Measurements from ENCODE around the gene PPP2R3B.
"Not testable (repeated sequence)": the region's sequence is repeated elsewhere in the genome, so short reads cannot be mapped to it uniquely, and the experiment has no call there.

PPP2R3B gene

DNA sequence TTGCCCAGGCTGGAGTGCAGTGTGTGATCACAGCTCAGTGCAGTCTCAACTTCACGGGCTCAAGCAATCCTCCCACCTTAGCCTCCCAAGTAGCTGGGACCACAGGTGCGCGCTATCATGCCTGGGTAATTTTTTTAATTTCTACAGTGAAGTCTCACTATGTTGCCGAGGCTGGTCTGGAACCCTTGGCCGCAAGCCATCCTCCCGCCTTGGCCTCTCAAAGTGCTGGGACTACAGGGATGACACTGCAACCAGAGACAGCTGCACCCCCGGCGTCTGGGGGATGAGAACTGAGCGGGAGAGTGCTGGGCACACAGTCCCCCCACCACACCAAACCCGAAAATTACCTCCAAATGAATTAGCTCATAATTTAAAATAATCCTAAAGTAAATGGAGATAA lies 35.0 kb downstream of the PPP2R3B start:
- no peak for DNase-seq

DNA sequence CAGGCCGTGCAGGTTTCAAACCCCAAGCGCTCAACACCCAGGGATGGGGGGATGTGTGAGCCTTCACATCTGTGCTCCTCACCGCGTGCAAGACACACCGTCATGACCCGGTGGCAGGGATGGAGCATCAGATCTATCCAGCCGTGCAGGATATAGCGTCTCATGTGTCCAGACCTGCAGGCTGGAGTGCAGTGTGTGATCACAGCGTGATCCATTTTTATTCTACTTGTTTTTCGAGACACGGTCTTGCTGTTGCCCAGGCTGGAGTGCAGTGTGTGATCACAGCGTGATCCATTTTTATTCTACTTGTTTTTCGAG lies 35.4 kb downstream of the PPP2R3B start:
- DNase-seq, result not testable (repeated sequence)

DNA sequence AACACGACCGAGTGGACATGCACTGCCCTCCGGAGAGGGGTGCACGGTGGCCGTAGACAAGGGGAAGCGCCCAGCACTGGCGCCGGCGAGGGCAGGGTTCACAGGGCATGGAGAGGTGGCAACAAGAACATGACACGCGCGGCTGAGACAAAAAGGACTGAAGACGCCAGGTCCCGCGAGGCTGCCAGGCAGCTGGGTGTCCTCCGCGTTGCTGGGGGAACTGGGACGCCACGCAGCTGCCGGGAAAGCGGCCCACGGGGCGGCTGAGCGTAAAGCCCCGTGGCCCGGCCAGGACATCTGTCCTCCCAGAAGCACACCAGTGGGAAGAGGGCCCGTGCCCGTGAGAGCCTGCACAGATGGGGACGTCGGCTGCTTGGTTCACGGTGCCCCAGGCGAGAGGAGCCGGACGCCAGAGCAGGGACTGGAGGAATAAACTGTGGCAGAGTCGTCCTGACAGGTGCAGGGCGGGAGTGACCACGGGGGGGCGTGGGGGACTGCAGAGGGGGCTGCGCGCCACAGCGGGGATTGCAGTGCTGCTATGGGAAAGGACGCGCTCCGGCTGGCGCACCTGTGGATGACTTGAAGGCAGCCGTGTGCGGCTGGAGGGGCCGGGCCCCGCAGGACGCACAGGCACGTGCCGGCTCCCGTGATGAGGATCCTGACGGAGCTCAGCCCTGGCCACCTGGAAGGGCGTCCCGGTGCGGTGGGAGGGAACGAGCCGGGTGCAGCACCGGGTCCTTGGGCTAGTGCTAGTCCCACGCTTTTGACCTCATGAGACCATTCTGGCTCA lies 36.0 kb downstream of the PPP2R3B start:
- no peak for DNase-seq

DNA sequence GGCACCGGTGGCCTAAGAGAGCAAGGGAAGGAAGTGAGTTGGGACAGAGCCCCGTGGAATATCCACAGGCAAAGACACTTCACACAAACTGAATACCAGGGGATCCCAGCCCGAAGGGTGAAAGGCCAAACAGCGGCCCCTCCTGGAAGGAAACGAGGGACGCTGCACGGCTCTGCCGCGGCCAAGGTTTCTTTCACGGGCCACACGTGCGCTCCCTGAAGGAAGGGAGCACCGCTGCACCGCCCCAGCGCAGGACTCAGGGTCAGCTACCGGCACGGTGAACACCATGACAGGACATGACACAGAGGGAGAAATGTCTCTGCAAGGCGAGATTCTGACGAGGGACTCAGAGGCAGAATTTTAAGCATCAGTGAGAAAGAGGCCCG lies 36.6 kb downstream of the PPP2R3B start:
- DNase-seq, result no peak

DNA sequence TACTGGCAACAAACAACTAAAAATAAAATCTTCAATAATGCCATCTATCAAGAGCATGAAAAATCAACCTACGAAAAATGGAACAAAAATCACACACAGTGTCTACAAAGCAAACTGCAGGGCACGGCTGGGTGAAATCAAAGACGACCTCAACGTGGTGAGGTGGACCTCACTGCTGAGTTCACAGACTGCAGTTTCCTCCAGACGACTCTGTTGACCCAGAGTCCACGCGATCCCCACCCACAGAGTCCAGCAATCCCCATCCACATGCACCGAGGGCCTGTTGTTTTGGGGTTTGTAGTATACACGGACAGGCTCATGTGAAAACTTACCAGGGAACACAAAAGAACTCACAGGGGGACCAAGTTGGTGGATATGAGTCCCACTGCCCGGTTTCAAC lies 37.0 kb downstream of the PPP2R3B start:
- DNase-seq, result no peak

DNA sequence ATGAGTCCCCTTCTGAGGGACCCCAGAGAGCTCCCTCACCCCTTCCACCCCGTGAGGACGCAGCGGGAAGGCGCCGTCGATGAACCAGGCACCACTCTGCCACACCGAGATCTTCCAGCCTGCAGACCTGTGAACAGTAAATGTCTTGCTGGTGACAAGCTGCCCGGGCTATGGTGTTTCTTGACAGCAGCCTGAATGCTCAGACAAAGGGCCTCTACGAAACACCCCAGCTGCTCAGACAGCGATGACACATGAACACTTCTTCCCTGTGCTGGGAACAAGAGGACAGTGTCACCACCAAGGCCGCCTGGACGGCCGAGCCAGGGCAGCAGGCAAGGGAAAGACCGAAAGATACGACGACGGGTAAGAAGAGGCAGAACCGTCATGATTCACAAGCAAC lies 37.5 kb downstream of the PPP2R3B start:
- no peak for DNase-seq

DNA sequence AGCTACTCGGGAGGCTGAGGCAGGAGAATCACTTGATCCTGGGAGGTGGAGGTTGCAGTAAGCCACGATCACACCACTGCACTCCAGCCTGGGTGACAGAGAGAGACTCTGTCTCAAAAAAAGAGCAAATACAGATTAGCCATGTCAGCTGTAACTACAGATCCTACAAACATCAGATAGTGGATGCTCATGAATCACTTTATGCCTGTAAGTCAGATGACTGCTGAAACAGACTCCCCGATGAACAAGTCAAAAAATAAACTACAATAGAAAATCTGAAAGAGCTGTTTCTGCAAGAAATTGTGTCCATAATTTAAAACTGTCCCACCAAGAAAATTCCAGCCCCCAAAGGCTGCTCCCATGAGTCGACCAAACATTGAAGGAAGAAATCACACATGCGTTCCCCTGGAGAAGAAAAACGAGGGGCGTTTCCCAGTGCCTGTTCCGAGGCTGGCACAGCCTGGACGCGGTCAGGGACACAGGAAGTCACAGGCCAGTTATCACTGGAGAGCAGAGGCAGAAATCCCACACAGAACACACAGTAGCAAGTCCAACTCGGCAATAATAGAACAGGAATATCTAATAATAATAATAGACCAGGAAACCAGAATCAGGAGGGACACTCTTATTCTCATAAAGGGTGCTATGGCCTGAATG lies 38.1 kb downstream of the PPP2R3B start:
- no peak for DNase-seq

DNA sequence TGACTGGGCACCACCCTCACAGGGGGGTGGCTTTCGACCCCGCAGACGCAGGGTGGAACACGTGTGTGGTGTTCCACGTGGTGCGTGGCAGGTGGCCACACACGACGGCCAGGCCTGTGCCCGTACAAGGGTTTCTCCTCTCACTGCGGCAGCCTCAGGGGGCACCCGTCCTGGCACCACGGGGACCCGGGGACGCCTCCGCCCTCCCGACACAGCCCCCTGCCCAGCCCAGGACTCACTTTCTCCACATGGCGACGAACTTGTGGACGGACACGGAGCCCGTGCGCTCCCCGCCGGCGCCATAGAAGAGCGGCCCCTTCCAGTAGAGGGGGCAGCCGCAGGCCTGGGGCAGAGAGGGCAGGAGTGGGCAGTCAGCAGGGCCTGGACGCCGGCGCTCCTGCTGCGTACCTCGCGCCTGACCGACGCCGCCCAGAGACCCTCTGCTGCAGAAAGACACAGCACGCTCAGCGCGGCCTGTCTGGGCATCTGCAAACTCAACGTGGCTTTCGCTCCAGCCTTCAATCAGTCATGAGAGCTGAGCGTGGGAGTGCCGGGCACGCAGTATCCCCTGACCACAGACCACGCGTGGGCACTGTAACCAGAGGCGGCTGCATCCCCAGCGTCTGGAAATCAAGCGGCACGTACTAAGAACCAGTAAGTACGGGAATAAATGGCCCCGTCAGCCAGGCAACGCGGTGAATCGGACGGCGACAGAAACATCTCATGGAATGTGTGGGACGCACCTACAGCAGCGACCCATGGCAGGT lies 39.2 kb downstream of the PPP2R3B start:
- no peak for DNase-seq

DNA sequence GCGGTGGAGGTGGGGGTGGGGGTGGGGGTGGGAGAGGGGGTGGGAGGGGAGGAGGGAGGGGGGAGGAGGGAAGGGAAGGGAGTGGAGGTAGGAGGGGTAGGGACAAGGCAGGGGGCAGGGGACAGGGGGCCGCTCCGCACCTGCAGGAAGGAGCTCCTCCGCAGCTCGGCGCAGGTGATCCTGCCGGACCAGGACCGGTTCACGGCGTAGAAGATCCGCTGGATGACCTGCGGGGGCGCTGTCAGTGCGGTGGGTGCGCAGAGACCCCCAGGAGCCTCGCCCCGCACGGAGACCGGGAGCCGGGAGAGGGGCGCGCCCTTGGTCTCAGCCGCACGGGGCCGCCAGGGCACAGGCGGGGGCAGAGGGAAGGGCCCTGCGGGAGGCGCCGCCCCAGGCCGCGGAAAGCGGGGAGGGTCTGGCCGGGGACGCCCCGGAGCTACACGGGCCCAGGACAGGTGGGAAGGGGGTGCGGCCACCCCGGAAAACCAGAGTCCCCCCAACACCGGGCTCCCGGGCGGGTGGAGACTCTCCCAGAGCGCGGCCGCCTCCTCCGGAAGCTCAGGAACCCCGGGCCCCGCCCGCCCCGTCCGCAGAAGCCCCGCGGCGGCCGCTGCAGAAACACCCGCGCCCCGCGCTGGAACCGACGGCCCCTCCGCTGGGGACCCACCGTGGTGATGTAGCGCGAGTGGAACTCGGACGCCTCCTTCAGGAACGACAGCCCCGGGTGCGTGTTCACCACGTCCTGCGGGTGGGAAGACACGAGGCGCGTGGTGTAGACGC lies 40.5 kb downstream of the PPP2R3B start:
- no peak for DNase-seq

DNA sequence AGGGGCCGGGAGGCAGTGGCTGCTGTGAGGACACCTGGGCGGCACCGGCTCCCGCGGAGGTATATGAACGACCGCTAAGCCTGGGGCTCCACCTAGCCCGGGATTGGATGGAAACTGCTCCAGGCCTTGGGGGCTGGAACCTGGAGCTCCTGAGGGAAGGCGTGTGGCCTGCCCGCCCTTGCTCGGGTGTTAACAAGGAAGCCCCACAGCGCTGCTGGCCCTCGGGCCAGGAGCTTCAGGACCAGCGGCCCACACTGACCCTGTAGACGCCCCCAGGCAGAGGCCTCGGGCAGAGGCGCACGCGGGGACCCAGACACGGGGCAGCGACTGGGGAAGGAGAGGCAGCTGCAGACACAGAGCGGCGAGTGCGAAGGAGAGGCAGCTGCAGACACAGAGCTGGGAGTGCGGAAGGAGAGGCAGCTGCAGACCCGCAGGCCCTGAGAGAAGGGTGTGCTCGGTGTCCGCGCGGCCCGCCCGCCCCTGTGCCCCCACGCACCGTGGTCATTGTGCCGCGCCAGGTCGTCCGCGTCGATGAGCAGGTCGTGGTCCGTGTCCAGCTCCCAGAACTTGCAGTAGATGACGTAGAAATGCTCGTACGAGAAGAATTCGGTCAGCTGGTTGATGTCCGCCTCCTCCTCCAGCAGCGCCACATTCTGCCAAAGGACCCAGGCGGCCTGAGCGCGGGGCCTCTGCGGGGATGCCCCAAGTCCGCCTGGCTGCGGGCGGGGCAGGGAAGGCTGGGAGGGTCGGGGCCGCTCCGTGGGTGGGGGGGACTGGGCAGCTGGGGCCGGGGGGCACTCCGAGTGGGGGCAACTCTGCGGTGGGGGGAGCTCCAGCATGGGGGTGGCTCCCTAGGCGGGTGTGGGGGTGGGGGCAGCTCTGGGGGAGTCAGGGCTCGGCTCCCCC lies 41.4 kb downstream of the PPP2R3B start:
- no peak for DNase-seq

DNA sequence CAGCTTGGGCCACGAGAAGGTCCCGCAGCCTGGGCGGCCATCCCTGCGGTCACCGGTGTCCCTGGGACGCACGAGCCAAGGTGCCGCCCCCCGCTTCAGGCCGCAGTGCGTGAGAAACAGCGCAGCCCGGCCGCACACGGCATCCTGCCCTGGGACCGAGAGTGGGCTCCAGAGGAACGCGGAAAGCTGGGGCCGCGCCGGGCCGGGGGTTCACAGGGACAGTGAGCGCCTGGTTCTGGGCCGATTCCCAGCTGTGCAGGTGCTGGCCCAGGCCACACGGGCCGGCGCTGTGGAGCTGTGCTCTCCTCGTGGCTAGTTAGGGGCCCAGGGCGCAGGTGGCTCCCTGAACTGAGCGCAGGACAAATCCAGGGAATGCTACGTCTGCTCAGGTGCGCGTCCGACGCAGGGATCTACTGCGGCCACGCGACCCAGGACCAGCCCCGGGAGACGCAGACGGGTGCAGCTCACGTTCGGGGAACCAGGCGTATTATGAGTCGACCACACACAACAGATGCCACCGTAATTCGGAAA lies 42.3 kb downstream of the PPP2R3B start:
- DNase-seq, result no peak

DNA sequence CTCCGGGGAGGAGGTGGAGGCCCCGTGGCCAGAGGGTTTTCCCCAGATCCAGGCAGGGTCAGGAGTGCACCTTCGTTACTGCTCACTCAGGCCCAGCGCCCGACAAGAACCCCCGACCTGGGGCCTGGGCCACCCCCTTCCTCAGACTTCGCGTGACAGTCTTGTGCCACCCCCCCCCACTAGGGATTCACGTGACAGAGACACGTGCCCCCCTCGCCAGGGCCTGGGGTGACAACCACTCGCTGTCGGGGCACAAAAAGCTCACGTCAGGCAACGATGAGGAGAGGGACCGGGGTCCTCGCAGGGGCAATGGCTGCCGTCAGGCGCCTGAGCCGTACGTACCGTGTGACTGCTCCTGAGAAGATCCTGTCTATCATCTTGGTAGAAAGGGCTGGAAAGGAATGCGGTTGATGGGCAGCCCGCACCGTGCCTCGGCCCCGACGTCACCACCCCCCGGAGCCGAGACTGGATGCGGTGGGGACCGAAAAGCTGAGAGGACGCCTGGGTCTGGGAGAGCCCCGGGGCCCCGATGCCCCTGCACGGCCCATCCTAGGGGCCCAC lies 45.1 kb downstream of the PPP2R3B start:
- DNase-seq, result no peak

DNA sequence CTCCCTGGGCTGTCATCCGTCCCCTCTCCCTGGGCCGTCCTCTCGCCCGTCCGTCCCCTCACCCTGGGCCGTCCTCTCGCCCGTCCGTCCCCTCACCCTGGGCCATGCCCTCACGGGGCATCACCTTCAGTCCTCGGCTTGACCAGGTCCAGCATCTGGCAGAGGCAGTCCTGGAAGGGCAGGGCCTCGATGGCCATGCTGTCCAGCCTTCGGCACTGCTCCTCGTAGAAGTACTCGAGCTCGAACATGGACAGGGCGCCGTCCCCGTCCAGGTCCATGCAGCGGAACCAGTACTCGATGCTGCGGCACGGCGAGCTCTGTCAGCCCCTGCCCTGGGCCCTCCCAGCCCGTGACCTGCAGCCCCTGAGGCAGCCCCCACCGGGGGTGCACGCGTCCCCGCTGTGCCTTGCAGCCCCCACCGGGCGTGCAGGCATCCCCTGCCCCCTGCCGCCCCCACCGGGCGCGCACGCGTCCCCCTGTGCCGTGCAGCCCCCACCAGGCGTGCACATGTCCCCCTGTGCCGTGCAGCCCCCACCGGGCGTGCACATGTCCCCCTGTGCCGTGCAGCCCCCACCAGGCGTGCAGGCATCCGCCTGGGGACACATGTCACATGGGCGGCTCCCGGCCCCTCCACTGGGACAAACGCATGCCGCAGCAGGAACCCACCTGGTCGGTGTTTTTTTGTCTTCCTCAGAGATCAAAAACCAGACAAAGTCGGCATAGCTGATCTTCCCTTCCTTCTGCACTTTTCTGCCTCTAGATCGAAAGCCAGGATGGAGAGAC lies 45.9 kb downstream of the PPP2R3B start:
- no peak for DNase-seq

DNA sequence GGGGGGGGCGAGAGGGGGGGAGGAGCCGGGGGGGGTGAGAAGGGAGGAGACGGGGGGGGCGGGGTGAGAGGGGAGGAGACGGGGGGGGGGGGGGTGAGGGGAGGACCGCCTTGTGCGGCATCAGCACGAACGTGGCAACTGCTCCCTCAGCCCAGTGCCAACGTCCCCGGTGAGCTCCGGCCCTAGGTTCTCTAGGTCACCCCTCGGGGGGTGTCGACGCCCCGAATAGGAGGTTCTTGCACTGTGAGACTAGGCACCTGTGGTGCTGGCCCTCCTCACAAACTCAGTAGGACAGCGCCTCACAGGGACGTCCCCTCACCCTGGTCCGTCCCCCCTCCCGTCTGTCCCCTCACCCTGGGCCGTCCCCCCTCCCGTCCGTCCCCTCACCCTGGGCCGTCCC lies 46.6 kb downstream of the PPP2R3B start:
- no peak for DNase-seq

DNA sequence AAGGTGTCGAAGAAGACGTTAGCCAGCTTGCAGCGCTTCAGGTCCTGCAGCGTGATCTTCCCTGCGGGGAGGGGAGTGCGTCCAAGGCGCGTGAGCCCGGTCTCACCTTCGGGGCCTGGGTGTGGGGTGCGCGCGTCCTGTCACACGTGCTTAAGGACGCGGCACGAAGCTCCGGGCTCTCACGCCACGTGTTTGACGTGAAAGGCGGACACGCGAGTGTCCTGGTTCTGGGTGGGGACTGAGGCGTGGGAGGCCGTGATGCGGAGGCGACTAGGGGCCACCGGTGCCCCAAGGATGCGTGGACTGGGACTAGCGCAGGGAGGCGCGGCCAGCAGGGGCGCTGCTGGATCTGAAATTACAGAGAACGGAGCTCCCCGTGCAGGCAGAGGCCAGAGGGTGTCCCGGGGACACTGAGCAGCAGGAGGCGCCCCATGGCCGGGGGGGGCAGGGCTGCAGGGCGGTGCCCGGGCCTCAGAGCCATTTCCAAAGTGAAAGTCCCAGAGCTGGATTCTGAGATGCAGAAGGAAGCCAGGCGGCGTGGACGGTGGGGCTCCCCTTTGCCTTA lies 47.8 kb downstream of the PPP2R3B start:
- DNase-seq, result no peak

DNA sequence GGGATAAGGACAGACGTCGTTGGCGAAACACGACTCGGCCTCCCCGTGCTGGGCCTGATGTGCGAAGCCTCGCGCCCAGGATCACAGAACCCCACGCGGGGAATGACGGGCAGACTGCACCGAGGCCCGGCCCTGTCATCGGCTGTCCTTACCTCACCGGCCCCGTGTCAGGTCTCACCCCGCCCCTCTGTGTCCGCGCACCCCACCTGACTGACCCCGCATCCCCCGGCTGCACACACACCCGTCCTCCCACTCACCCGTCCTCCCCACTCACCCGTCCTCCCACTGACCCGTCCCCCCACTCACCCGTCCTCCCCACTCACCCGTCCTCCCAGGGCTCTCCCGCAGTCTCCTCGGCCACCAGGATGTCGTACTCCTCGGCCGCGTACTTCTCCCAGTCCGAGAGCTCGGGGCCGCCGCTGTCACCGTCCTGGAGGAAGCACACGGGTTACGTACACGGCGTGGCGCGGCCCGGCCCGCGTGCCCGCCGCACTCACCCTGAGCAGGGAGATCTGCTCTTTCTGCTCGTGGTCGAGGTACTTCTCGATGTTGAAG lies 48.3 kb downstream of the PPP2R3B start:
- no peak for DNase-seq

DNA sequence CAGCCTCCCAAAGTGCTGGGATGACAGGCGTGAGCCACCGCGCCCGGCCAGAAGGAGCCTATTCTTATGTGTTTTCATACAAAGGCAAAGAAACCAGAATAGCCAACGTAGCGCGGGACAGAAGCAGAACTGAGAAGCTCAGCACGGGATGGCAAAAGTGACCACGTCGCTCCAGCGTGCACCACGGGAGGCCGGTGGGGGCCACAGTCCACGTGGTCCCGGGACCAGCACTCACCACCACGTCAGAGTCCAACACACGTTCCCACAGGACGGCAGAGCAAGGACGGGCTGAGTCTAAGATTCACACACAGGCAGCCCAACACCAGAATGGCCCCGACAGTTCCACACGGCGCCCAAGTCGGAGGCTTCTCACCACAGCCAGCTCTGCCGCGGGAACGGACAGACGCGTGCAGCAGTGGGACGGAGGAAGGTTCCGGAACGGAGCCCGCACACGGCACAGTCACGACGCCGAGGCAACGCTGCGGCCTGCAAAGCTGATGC lies 49.3 kb downstream of the PPP2R3B start:
- no peak for DNase-seq

DNA sequence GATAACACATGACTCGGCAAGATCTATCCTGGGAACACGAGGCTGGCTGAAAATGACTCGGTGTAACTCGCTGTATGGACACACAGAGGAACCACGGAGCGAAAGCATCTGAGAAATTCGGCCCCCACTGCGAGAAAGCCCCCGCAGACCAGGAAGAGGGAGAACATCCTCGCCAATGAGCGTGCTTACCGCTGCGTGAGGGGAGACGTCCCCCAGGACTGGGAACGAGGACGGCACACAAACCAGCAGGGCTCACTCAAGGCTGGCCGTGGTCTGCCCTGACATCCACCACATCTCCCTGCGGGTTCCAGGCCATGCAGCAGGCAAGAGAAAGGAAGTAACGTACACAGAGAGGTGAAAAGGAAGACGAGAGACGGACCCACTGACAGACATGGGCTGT lies 50.5 kb downstream of the PPP2R3B start:
- no peak for DNase-seq

DNA sequence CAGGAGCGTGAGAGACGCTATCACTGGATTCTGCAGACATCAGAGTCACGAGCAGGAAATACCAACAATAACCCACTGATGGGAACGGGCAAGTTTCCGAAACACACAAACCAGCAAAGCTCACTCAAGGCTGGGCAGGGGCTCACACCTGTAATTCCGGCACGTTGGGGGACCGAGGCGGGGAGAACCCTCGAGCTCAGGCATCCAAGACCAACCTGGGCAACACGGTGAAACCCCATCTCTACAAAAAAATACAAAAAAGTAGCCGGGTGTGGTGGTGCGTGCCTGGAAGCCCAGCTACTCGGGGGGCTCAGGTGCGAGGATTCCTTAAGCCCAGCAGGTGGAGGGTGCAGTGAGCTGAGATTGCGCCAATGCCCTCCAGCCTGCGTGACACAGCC lies 51.0 kb downstream of the PPP2R3B start:
- no peak for DNase-seq
